GDM1 (cell line): ENCODE measurements around the gene SEC24D.

Experiments used
- DNase-seq: peaks from one replicate; lab custom pipeline; 2025; lab: John Stamatoyannopoulos, UW

The SEC24D gene

GRCh38 chr4:118773429-118773792 lies 62.5 kb downstream of the SEC24D start:
- no peak for DNase-seq

- DNase-seq: no peak
These were observed 63.0 kb downstream of the SEC24D start for GRCh38 chr4:118772767-118773428.

GRCh38 chr4:118772081-118772766 lies 63.7 kb downstream of the SEC24D start:
- no peak for DNase-seq

DNA sequence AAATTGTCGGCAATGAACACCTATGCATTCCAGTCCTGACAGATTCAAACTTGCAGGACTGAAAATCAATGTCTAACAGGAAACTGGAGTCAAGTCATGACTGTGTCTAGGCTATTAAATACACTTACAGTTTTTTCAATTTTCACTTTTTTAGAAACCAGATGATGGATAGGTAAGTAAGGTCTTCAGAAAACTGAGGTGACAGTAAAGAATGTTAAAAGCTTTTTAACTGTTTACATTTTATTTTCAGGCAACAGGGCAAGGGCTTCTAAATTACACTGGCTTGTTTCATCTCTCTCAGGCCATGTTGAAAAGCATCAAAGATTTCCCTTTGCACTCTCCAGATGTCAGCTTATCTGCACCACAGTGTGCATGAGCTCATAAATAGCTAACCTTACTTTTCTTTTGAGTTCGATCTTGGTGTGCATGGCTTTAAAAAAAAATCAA lies 65.2 kb downstream of the SEC24D start:
- DNase-seq: no peak

DNA sequence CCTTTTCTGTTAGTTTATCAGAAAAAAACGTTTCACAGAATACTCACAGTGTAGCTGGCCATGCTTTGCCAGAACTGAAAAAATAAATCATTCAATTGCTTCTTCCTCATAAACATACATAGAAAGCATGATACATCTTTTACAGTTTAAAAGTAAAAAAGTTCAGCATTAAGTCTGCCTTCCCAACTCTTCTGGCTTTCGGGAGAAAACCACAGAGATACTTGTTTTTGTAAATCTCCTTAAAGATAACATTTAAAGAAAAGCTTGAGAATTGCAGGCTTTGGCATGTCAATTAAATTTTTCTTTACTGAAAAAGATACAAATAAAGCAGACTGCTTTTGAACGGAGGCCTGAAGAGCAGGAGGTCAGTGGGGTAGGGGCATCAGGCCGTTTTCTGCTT lies 66.8 kb downstream of the SEC24D start:
- no peak for DNase-seq

GRCh38 chr4:118767109-118767508 lies 68.8 kb downstream of the SEC24D start:
- no peak for DNase-seq

DNA sequence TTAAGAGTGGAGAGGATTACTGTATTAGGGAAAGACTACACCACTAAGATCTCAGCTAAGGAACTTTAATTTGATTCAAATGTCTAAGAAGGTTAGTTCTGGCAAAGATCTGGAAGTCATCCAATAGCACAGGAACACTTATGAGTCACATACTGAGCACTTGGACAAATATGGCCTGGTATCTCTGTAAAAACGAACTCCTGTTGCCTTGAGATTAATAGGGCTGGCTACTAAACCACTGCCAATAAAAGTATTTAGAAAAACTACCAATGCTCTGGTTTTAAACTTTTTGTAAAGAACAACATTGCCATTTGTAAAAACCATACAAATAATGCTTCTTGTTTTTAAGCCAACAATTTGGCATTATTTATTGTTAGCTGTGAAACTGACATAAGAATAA lies 70.5 kb downstream of the SEC24D start:
- no peak for DNase-seq

DNA sequence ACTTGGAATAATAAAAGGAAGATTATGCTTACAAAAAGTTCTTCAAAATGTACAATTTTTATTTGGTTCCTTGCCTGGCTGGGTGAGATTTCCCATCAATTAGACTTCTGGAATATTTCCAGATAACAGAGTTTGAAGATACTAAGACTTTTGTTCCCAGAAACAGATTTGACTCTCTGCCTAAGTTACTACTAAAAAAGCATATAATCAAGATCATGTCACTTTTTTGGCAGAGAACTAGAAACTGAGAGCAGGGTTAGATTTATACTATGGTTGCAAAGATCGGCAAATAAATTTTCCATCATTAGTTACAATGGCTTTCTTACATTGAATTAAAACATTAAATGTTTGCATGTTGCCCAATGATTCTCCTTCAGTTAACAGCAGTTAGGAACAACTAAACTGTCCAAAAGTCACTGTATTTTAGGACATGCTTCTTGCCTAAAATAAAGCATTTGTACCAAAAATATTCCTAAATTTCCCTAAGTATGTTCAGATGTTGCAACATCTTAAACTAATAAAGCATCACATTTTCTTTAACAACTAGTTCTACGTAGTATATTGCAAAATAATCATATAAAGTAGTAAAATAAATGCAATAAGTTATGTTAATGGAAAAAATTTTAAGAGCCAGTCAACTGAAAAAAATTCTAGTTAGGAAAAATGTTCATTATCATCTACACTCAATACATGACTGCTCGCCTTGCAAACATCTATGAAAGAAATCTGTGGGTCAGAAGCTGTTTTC lies 73.0 kb downstream of the SEC24D start:
- no peak for DNase-seq

GRCh38 chr4:118762155-118762554 lies 73.8 kb downstream of the SEC24D start:
- DNase-seq: no peak

DNA sequence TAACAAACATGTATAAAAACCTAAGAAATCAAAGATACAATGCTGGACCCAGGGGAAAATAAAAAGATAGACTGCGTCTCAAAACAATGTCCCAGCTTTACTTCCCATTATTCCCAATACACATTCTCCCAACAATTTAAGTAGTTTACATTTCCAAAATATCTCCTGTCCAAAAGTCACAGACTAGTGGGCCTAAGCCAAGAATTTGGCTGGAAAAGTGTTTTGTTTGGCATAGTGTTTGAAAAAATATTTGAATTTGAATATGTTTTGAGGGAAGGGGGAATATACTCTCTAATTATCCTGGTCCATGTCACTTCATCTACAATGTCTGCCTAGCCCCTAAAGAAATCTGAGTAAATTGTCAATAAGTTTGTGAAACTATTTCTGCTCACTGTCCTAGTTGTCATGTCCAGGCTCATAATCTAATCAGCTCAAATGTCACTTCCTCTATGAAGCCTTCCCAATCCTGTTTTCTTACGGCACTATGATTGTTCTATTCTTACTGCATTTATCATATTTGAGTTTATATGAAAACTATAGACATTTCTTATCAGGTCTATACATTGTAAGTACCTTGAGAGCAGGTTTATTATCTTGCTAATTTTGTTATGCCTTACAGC lies 74.4 kb downstream of the SEC24D start:
- DNase-seq: no peak

GRCh38 chr4:118760493-118760892 lies 75.4 kb downstream of the SEC24D start:
- DNase-seq: no peak

GRCh38 chr4:118760092-118760491 lies 75.8 kb downstream of the SEC24D start:
- no peak for DNase-seq

DNA sequence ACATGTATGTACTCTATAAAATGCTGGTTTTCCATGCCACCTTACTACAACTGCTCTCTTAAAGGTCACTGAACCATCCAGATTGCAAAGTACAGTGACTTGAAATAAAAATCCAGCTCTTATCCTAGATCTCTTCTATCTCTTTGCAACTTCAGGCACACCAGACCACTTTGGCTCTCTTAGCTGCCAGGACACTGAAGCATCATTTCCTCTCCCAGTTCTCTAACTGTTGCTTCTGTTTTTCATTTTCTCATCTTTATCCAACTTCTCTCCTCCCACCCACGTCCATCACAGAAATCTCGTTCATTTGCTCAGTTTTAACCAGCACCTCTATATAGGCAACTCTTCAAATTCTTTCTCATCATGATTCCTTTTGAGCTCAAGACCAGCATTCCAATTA lies 76.4 kb downstream of the SEC24D start:
- no peak for DNase-seq

- no peak for DNase-seq
These were observed 77.6 kb downstream of the SEC24D start for GRCh38 chr4:118758293-118758692.

DNA sequence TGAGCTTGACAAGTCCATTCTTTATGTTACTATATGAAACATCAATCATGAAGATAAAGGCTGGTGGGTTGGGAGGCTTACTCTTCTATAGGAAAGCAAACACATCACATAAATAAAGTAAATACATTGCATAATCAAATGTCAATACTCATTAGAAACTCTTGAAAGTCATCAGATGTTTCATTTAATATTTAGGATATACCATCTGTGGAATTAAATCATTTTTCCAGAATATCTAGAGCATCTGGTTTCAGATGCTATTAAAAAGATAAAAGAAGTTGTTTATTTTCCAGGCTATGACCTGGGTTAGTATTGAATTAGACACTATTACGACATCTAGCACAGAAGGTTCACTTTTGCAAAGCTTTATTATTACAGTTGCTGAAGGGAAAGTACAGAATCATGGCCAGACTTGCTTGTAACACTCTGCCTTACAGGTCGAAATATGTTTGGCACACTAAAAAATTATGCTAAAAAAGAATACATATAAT lies 78.1 kb downstream of the SEC24D start:
- no peak for DNase-seq

GRCh38 chr4:118756958-118757357 lies 79.0 kb downstream of the SEC24D start:
- no peak for DNase-seq

- DNase-seq: no peak
These were observed 79.5 kb downstream of the SEC24D start for GRCh38 chr4:118756429-118756828.

DNA sequence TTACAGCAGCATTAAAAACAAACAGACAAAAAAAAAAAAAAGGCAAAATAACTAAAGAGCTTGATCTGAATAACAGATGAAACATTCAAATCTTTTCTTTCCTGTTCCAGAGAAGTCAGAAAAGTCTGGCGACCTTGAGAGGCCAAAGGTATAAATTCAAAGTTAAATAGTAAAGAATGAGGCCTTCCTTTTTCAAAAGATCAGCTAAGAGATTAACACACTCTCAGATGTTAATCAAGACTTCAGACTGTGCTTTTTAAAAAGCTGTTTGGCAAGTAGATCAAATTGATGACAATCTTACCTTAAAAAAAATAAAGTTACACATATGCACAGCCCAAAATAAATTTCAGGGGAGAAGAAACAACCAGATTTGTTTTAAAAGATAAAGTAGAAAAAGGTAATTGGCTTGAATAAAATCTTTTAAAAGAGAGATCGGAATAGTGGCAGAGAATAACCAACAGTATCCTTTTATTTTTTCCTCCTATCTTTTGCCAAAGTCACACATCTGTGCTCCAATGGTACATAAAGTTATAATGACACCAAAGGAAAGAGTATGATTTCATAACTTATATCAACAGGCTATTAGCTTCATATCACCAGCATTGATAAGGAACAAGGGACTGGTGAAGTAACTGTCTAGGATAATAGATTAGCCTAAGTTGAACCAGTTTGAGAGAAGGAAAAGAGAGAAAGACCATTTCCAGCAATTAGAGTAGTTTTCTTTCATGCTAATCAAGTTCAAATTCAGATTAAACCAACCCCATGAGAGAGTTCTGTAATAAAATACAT lies 80.3 kb downstream of the SEC24D start:
- no peak for DNase-seq

DNA sequence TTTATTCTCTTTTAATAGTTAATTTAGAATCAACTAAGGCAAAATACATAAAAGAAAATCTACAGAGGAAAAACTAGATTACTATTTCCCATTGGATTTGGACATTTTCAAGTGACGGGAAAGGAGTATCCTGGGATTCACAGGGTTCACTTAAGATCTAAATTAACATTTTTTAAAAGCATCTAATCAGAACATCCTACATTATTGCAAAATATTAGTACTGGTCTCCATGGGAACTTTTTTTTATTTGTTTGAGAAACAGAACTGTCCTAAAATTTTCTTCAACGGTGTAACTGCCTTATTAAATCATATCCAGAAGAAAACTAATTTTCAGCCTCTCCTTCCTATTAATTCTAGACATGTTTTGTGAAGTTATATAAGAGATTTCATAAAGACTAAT lies 81.0 kb downstream of the SEC24D start:
- no peak for DNase-seq

DNA sequence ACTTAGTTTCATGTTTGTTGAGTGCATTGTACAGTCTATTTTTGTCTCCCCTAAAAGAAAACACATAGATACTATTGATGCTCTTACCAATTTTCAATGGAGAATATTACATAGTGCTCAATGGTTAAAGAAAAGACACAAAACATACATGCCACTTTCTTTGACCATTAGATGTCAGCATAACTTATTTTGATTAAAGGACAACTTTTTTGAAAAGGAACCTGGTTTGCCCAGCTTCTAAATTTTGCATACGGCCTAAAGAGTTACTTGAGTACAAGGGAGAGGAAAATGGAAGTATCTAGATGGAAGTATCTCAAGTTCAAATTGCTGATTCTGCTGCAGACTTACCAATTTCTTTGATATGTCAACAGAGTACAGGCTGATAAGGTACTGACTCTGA lies 82.2 kb downstream of the SEC24D start:
- no peak for DNase-seq

DNA sequence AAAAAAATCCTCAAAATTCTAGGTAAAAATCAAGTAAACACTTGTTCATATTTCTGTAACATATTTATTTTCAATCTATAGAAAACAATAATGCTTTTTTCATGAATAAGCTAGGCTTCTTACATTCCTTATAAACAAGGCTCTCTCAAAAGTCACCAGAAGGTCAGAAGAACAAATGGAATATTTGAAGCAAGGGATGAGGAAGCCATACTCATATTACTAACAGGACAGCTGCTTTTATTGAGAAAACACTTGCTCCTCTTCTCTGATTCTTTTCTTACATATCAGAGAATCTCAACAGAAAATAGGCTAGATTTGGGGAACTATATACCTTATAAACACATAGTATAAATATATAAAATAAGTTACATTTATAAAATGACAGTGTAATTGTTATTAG lies 82.8 kb downstream of the SEC24D start:
- no peak for DNase-seq

DNA sequence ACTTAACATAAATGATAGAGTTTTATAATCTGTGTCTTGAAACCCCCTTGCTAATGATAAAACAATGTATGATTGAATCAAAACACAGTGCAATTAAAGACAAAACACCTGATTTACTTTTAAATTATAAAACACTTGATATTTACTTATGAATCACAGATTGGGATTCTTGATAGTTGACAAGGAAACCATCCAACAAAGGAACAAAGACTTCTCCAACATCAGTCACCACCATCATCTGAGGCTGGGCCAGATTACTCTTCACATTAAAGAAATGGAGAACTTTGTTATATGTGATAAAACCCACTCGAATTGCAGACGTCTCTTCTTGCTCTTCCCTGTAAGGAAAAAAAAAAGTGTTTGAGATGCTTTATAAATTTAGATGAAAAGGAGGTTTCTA lies 83.4 kb downstream of the SEC24D start:
- DNase-seq: no peak
